ENCODE measurements around the gene CLCA2. TPM values are rescaled to one million over a fixed set of nuclear protein-coding genes. Genes with fewer than 3 reads are reported as not detected.

Gene CLCA2
- total and polyA plus RNA-seq, 8 donors = 0.06 to 0.12 TPM; not detected in 6

- no peaks in the 10 kb centered on the region for H3K36me3 ChIP-seq
- no peaks in the 10 kb centered on the region for H3K27me3 ChIP-seq
- DNase-seq = no peak
- WGBS, 2 donors = 55 to 60% methylated on average over 2 of the region's 2 CpGs
- TF ChIP-seq CTCF (IDR thresholded peaks at IDR 0.05) = no peak
- intact Hi-C loops (cut with DNase I) = no loop called here
- no peaks in the 10 kb centered on the region for H3K9me3 ChIP-seq
- FAIRE-seq = no peak
- H3K4me3 ChIP-seq = no peak overlapping the region
- no peaks in the 10 kb centered on the region for H3K4me1 ChIP-seq
- no peak overlapping the region for H3K27ac ChIP-seq
- ATAC-seq = no peak
Measured at GRCh38 chr1:86489242-86489878, 65.4 kb downstream of the CLCA2 start.

GRCh38 chr1:86491171-86491950 is 67.4 kb downstream of the CLCA2 start:
- FAIRE-seq (no peak), DNase-seq (no peak), ATAC-seq (no peak)
- Histone ChIP-seq H3K27ac (no peak overlapping the region), H3K36me3 (no peaks in the 10 kb centered on the region), H3K27me3 (no peaks in the 10 kb centered on the region), H3K4me1 (no peaks in the 10 kb centered on the region), H3K9me3 (no peaks in the 10 kb centered on the region), H3K4me3 (no peak overlapping the region)
- WGBS, 2 donors = 81 to 85% methylated on average over 2 of the region's 2 CpGs
- intact Hi-C loops (cut with DNase I) = no loop called here
- TF ChIP-seq CTCF (IDR thresholded peaks at IDR 0.05) = no peak

GRCh38 chr1:86498281-86498680 is 74.3 kb downstream of the CLCA2 start:
- FAIRE-seq (no peak), DNase-seq (no peak)
- intact Hi-C loops (cut with DNase I) = no loop called here

GRCh38 chr1:86499987-86500593 is 76.1 kb downstream of the CLCA2 start:
- FAIRE-seq (peak; percentile 88), DNase-seq (no peak), ATAC-seq (peak in 2 of 4 donors; percentile 46 to 74)
- H3K4me1 ChIP-seq = no peaks in the 10 kb centered on the region
- H3K27me3 ChIP-seq = no peaks in the 10 kb centered on the region
- H3K36me3 ChIP-seq = no peaks in the 10 kb centered on the region
- no peak overlapping the region for H3K27ac ChIP-seq
- TF ChIP-seq CTCF (IDR thresholded peaks at IDR 0.05) = peak; percentile 65 to 94 (median 80)
- H3K9me3 ChIP-seq = no peaks in the 10 kb centered on the region
- no peak overlapping the region for H3K4me3 ChIP-seq
- 11 to 13% methylated on average over 3 of the region's 3 CpGs for WGBS, 2 donors
- intact Hi-C loops (cut with DNase I) = loop anchor here in 2 of 3 donors (10.0 kb wide), 1 partner anchor 115 kb away; no protein-coding TSS in a partner anchor

More at GRCh38 chr1:86498281-86498680, 74.3 kb downstream of the CLCA2 start:
- WGBS, 2 donors = 45 to 68% methylated on average over 3 of the region's 3 CpGs
- no peak overlapping the region for H3K4me3 ChIP-seq
- no peak for TF ChIP-seq CTCF (IDR thresholded peaks at IDR 0.05)
- H3K27ac ChIP-seq = no peak overlapping the region
- H3K9me3 ChIP-seq = no peaks in the 10 kb centered on the region
- H3K4me1 ChIP-seq = no peaks in the 10 kb centered on the region
- H3K27me3 ChIP-seq = no peaks in the 10 kb centered on the region
- no peaks in the 10 kb centered on the region for H3K36me3 ChIP-seq
- no peak for ATAC-seq

Measured in pancreas (tissue), 10 donors.